Activated CD8-positive, alpha-beta T cell treated with anti-CD3 and anti-CD28 coated beads for 36 hours (primary cell): ENCODE results near the gene DCBLD2. TPM values are rescaled to one million over a fixed set of nuclear protein-coding genes. Genes with fewer than 3 reads are reported as not detected.

Experiments
- ATAC-seq: fragments of 200-7000 bp; cut with Tn5 transposase; one replicate; pipeline ENCODE4 v1.10.0; 2021; ENCODE audit warnings: mild to moderate bottlenecking, moderate library complexity
- CTCF ChIA-PET: fragments of 350-600 bp; sonication (Branson Sonifier 250); formaldehyde crosslinking; loops from one replicate; lab custom pipeline; 2021; ENCODE audit warnings: antibody characterized with exemption; lab: Charles Lee
- POLR2A ChIA-PET: fragments of 350-600 bp; sonication (Branson Sonifier 250); formaldehyde crosslinking; loops from one replicate; lab custom pipeline; 2021; ENCODE audit warnings: antibody characterized with exemption; lab: Charles Lee
- DNase-seq: peaks from one replicate; pipeline ENCODE4 v3.0.0-alpha.2; 2020
- H3K27ac Mint-ChIP-seq: one replicate; pipeline ENCODE4 v1.8.0; 2021; ENCODE audit warnings: mild to moderate bottlenecking, mixed read lengths
- H3K27me3 Mint-ChIP-seq: one replicate; pipeline ENCODE4 v1.8.0; 2021; ENCODE audit warnings: mixed read lengths
- H3K36me3 Mint-ChIP-seq: one replicate; pipeline ENCODE4 v1.8.0; 2021; ENCODE audit warnings: low read depth, mixed read lengths
- H3K4me1 Mint-ChIP-seq: one replicate; pipeline ENCODE4 v1.8.0; 2021; ENCODE audit warnings: low read depth, mixed read lengths
- H3K4me3 Mint-ChIP-seq: one replicate; pipeline ENCODE4 v1.8.0; 2021; ENCODE audit warnings: mild to moderate bottlenecking, moderate library complexity, mixed read lengths
- H3K9me3 Mint-ChIP-seq: one replicate; pipeline ENCODE4 v1.8.0; 2021; ENCODE audit warnings: mixed read lengths
- CTCF ChIP-seq: fragments of 200-600 bp; IDR thresholded peaks from one replicate; pipeline ENCODE4 v1.8.0; 2022; ENCODE audit warnings: antibody characterized with exemption, mild to moderate bottlenecking
- intact Hi-C: fragments of 100-400 bp; cut with micrococcal nuclease; formaldehyde crosslinking; loops from one replicate; pipeline ENCODE4 v1.10.0; 2022
- total RNA-seq, 2 experiments: library from RNA; stranded (reverse); gene quantifications; one replicate each; pipeline ENCODE4 v1.2.3, GENCODE V29; 2021

DCBLD2 gene
- total RNA-seq, 2 experiments from 2014 or later = 1.4 to 2.5 TPM

GRCh38 chr3:98787181-98787580, 114.3 kb downstream of the DCBLD2 start:
- Mint-ChIP-seq H3K9me3 (no peaks in the 10 kb centered on the region), H3K27ac (no peak overlapping the region), H3K4me3 (no peak overlapping the region), H3K36me3 (no peaks in the 10 kb centered on the region), H3K4me1 (no peaks in the 10 kb centered on the region), H3K27me3 (peaks cover 7% of the 10 kb centered on the region)
- ATAC-seq (no peak), DNase-seq (no peak)
- TF ChIP-seq CTCF = no peak
- ChIA-PET POLR2A (no interaction called here), CTCF (no interaction called here)
- intact Hi-C loops = no loop called here

- intact Hi-C loops = no loop called here
- no peak for TF ChIP-seq CTCF
- ChIA-PET POLR2A (no interaction called here), CTCF (no interaction called here)
- no peak for ATAC-seq
- no peaks in the 10 kb centered on the region for H3K9me3 Mint-ChIP-seq
- no peaks in the 10 kb centered on the region for H3K36me3 Mint-ChIP-seq
- H3K4me3 Mint-ChIP-seq = no peak overlapping the region
- DNase-seq = no peak
- H3K27me3 Mint-ChIP-seq = peaks cover 7% of the 10 kb centered on the region
- H3K4me1 Mint-ChIP-seq = no peaks in the 10 kb centered on the region
- H3K27ac Mint-ChIP-seq = no peak overlapping the region
These were observed 115.0 kb downstream of the DCBLD2 start for GRCh38 chr3:98786364-98787006.

- no peaks in the 10 kb centered on the region for H3K4me1 Mint-ChIP-seq
- ChIA-PET POLR2A (no interaction called here), CTCF (no interaction called here)
- no peak for TF ChIP-seq CTCF
- no peaks in the 10 kb centered on the region for H3K9me3 Mint-ChIP-seq
- H3K27ac Mint-ChIP-seq = no peak overlapping the region
- no peaks in the 10 kb centered on the region for H3K36me3 Mint-ChIP-seq
- no peak for DNase-seq
- no peak for ATAC-seq
- no peak overlapping the region for H3K4me3 Mint-ChIP-seq
- peaks cover 9% of the 10 kb centered on the region for H3K27me3 Mint-ChIP-seq
- intact Hi-C loops = no loop called here
These were observed 116.6 kb downstream of the DCBLD2 start for GRCh38 chr3:98784666-98785600.

- DNase-seq = no peak
- H3K9me3 Mint-ChIP-seq = no peaks in the 10 kb centered on the region
- no peaks in the 10 kb centered on the region for H3K36me3 Mint-ChIP-seq
- intact Hi-C loops = no loop called here
- H3K27me3 Mint-ChIP-seq = peaks cover 9% of the 10 kb centered on the region
- H3K27ac Mint-ChIP-seq = no peak overlapping the region
- H3K4me3 Mint-ChIP-seq = no peak overlapping the region
- ATAC-seq = no peak
- no peak for TF ChIP-seq CTCF
- ChIA-PET POLR2A (no interaction called here), CTCF (no interaction called here)
- H3K4me1 Mint-ChIP-seq = no peaks in the 10 kb centered on the region
These were observed 117.5 kb downstream of the DCBLD2 start for GRCh38 chr3:98784042-98784441.

GRCh38 chr3:98782824-98783500, 118.5 kb downstream of the DCBLD2 start:
- POLR2A ChIA-PET = no interaction called here
- intact Hi-C loops = no loop called here
- no peaks in the 10 kb centered on the region for H3K36me3 Mint-ChIP-seq

More at GRCh38 chr3:98782824-98783500, 118.5 kb downstream of the DCBLD2 start:
- H3K9me3 Mint-ChIP-seq = no peaks in the 10 kb centered on the region
- DNase-seq (no peak), ATAC-seq (no peak)
- no peak overlapping the region for H3K4me3 Mint-ChIP-seq
- CTCF ChIA-PET = no interaction called here
- peaks cover 9% of the 10 kb centered on the region for H3K27me3 Mint-ChIP-seq
- H3K4me1 Mint-ChIP-seq = no peaks in the 10 kb centered on the region
- H3K27ac Mint-ChIP-seq = no peak overlapping the region
- no peak for TF ChIP-seq CTCF
